ENCODE measurements around the gene OR51M1.

- TF ChIP-seq ZBTB8A (tag by site-specific recombination; IDR thresholded peaks at IDR 0.05) (no peak), ZNF423 (tag by site-specific recombination; IDR thresholded peaks at IDR 0.05) (no peak), ZNF571 (tag by site-specific recombination; IDR thresholded peaks at IDR 0.05) (no peak), KLF1 (tag by site-specific recombination; IDR thresholded peaks at IDR 0.05) (no peak), CTCF (tag by site-specific recombination; IDR thresholded peaks at IDR 0.05) (no peak), ZNF747 (tag by site-specific recombination; IDR thresholded peaks at IDR 0.05) (no peak)
Measured at GRCh38 chr11:5367448-5368074, 16.1 kb upstream of the OR51M1 start.
